ENCODE measurements around the gene OR51D1.

OR51D1 gene

GRCh38 chr11:4644233-4644632 lies 7.0 kb downstream of the OR51D1 start:
- no peak for DNase-seq (ENCODE audit: low read depth in 2 of 2)

- no peak for DNase-seq (ENCODE audit: low read depth in 2 of 2)
Measured at GRCh38 chr11:4645974-4646373, 8.7 kb downstream of the OR51D1 start.

GRCh38 chr11:4647766-4648165 lies 10.5 kb downstream of the OR51D1 start:
- no peak for DNase-seq (ENCODE audit: low read depth in 2 of 2)

GRCh38 chr11:4654635-4655369 lies 17.5 kb downstream of the OR51D1 start:
- DNase-seq (ENCODE audit: low read depth in 2 of 2) = no peak

GRCh38 chr11:4658629-4659445 lies 21.6 kb downstream of the OR51D1 start:
- no peak for DNase-seq (ENCODE audit: low read depth in 2 of 2)

- DNase-seq (ENCODE audit: low read depth in 2 of 2) = no peak
Measured at GRCh38 chr11:4662876-4663275, 25.6 kb downstream of the OR51D1 start.

GRCh38 chr11:4664183-4664582 lies 26.9 kb downstream of the OR51D1 start:
- DNase-seq (ENCODE audit: low read depth in 2 of 2) = no peak

- DNase-seq (ENCODE audit: low read depth in 2 of 2) = no peak
Measured at GRCh38 chr11:4664786-4665185, 27.5 kb downstream of the OR51D1 start.

GRCh38 chr11:4665424-4665823 lies 28.1 kb downstream of the OR51D1 start:
- DNase-seq (ENCODE audit: low read depth in 2 of 2) = no peak

GRCh38 chr11:4671741-4672140 lies 34.5 kb downstream of the OR51D1 start:
- DNase-seq (ENCODE audit: low read depth in 2 of 2) = no peak

- no peak for DNase-seq (ENCODE audit: low read depth in 2 of 2)
Measured at GRCh38 chr11:4672470-4672869, 35.2 kb downstream of the OR51D1 start.

GRCh38 chr11:4673781-4674180 lies 36.5 kb downstream of the OR51D1 start:
- DNase-seq (ENCODE audit: low read depth in 2 of 2) = no peak

- DNase-seq (ENCODE audit: low read depth in 2 of 2) = no peak
Measured at GRCh38 chr11:4677948-4678347, 40.7 kb downstream of the OR51D1 start.

- no peak for DNase-seq (ENCODE audit: low read depth in 2 of 2)
Measured at GRCh38 chr11:4680341-4680740, 43.1 kb downstream of the OR51D1 start.

GRCh38 chr11:4682623-4683419 lies 45.5 kb downstream of the OR51D1 start:
- DNase-seq (ENCODE audit: low read depth in 2 of 2) = no peak

- no peak for DNase-seq (ENCODE audit: low read depth in 2 of 2)
Measured at GRCh38 chr11:4684631-4685285, 47.5 kb downstream of the OR51D1 start.

Data from stimulated activated CD4-positive, alpha-beta T cell treated with anti-CD3 and anti-CD28 coated beads, Interleukin-1b, Interleukin-23, amount 100 ng/mL, for 4 hours (primary cell).